Lower lobe of right lung (tissue), 2 donors: ENCODE results near the gene LRRC43. TPM values are rescaled to one million over a fixed set of nuclear protein-coding genes. Genes with fewer than 3 reads are reported as not detected.

ENCODE experiments used
- ATAC-seq, 2 donors: fragments of 200-7000 bp; cut with Tn5 transposase; one replicate each; pipeline ENCODE4 v1.9.1; 2020 to 2022; ENCODE audit warnings: mild to moderate bottlenecking in 2 of 2, moderate library complexity in 2 of 2
- DNase-seq: peaks from one replicate; pipeline ENCODE4 v3.0.0-alpha.2; 2020
- H3K27ac ChIP-seq: fragments of 200-600 bp; one replicate; pipeline ENCODE4 v1.8.0; 2022
- H3K27me3 ChIP-seq: fragments of 200-600 bp; one replicate; pipeline ENCODE4 v1.8.0; 2022; ENCODE audit warnings: low read depth
- H3K36me3 ChIP-seq: fragments of 200-600 bp; one replicate; pipeline ENCODE4 v1.8.0; 2022; ENCODE audit warnings: mild to moderate bottlenecking
- H3K4me1 ChIP-seq: fragments of 200-600 bp; one replicate; pipeline ENCODE4 v1.8.0; 2022
- H3K4me3 ChIP-seq: fragments of 200-600 bp; one replicate; pipeline ENCODE4 v1.8.0; 2022; ENCODE audit warnings: mild to moderate bottlenecking
- H3K9me3 ChIP-seq: fragments of 200-600 bp; one replicate; pipeline ENCODE4 v1.8.0; 2022
- intact Hi-C: fragments of 100-400 bp; cut with DNase I; formaldehyde crosslinking; loops from one replicate; pipeline ENCODE4 v1.11.0; 2022
- total RNA-seq: library from RNA; stranded (reverse); fragmentation: NEBNext Ultra II Directional; extraction: Animal tissue kit (Norgen Biotek cat#: 25700); gene quantifications from one replicate; pipeline ENCODE4 v1.2.1, GENCODE V29; 2021
- TF ChIP-seq, protein P1 (sequence below): fragments of 200-600 bp; IDR thresholded peaks from one replicate; pipeline ENCODE4 v1.8.0; 2022; ENCODE audit warnings: antibody characterized with exemption, mild to moderate bottlenecking
- donor health status: DM: no; HTN: yes; CAD: no; lungs with severe emphysema.

LRRC43 gene
- total RNA-seq, 1 donor from 2014 or later, result 4.2 TPM

DNA sequence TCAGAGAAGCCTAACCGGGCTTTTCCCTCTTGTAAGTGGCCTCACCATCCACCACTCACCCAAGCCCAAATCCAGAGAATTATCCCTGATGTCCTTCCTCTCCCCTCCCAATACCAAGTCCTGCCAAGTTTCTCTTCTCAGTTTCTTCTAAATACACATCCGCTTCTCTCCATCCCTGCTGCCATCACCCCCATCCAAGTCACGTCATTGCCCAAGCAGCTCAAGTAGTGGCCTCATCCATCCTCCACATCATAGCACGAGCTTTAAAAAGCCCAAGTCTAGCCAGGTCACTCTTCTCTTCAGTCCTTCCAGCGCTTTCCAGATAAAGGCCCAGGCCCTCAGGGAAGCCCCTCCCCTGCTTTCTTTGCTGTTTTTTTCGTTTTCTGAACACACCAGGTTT is 34.3 kb upstream of the LRRC43 start:
- H3K27ac ChIP-seq, result no peak overlapping the region
- DNase-seq (no peak), ATAC-seq (no peak)
- H3K36me3 ChIP-seq, result peaks cover 11% of the 10 kb centered on the region
- H3K27me3 ChIP-seq, result no peaks in the 10 kb centered on the region
- no peaks in the 10 kb centered on the region for H3K9me3 ChIP-seq
- no peak overlapping the region for H3K4me3 ChIP-seq
- H3K4me1 ChIP-seq, result no peaks in the 10 kb centered on the region
- TF ChIP-seq, protein P1, sequence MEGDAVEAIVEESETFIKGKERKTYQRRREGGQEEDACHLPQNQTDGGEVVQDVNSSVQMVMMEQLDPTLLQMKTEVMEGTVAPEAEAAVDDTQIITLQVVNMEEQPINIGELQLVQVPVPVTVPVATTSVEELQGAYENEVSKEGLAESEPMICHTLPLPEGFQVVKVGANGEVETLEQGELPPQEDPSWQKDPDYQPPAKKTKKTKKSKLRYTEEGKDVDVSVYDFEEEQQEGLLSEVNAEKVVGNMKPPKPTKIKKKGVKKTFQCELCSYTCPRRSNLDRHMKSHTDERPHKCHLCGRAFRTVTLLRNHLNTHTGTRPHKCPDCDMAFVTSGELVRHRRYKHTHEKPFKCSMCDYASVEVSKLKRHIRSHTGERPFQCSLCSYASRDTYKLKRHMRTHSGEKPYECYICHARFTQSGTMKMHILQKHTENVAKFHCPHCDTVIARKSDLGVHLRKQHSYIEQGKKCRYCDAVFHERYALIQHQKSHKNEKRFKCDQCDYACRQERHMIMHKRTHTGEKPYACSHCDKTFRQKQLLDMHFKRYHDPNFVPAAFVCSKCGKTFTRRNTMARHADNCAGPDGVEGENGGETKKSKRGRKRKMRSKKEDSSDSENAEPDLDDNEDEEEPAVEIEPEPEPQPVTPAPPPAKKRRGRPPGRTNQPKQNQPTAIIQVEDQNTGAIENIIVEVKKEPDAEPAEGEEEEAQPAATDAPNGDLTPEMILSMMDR, result no peak
- intact Hi-C loops, result no loop called here

DNA sequence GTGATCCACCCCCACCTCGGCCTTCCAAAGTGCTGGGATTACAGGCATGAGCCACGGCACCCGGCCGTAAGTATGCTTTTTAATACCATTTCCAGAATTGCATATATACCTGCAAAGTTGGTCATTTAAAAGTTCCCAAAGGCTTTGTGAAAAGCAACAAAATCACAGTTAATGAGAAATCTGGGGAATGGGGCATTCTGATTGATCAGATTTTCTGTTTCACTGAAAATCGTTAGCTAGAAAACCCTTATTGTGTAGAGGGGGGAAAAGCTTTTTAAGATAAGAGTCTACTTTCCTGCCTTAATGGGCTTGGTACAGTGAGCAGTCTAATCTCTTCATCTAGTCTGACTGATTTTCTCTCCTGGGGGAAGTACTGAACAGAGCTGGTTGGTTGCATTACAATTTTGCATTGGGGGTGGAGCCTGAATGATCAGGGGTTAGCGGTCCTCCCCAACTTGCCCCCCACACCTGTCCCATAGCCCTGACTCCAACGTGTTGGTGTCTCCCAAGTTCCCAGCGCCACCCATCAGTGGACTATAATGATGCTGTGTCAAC is 32.7 kb upstream of the LRRC43 start:
- H3K27ac ChIP-seq, result no peak overlapping the region
- H3K4me1 ChIP-seq, result no peaks in the 10 kb centered on the region
- no peaks in the 10 kb centered on the region for H3K27me3 ChIP-seq
- no peak overlapping the region for H3K4me3 ChIP-seq
- H3K36me3 ChIP-seq, result peaks cover 7% of the 10 kb centered on the region
- intact Hi-C loops, result no loop called here
- no peak for DNase-seq
- TF ChIP-seq, protein P1, result no peak
- H3K9me3 ChIP-seq, result no peaks in the 10 kb centered on the region
- no peak for ATAC-seq

DNA sequence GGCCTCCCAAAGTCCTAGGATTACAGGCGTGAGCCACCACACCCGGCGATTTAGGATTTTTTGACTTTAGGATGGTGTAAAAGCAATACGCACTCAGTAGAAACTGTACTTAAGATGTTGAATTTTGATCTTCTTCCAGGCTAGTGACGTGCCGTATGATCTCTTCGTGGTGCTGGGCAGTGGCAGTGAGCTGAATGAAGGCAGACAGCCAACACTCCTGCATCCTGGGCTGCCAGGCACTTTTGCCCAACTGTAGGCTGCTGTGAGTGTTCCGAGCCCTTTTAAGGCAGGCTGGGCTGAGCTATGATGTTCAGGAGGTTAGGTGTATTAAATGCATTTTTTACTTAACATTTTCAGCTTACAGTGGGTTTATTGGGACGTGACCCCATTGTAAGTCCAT is 30.2 kb upstream of the LRRC43 start:
- Histone ChIP-seq H3K4me1 (no peaks in the 10 kb centered on the region), H3K27me3 (no peaks in the 10 kb centered on the region), H3K27ac (no peak overlapping the region), H3K36me3 (no peaks in the 10 kb centered on the region), H3K4me3 (no peak overlapping the region), H3K9me3 (no peaks in the 10 kb centered on the region)
- intact Hi-C loops, result no loop called here
- TF ChIP-seq, protein P1, result no peak
- no peak for ATAC-seq
- no peak for DNase-seq

DNA sequence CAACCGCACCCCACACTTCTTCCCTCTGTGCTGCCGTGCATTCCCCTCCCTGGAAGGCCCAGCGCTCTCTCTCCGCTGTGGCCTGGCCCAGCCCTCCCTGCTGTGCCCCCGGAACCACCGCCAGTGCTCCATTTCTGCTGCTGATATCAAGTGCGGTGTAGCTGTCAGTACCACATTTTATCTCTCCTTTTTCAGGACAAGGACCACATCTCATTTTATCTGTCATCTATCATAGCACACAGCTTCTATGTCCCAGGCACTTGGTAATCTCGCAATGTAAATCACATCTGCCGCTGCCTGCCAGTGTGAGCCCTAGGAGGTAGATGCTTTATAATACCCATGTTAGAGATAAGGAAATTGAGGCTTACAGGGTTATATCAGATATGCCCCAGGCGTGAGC is 27.2 kb upstream of the LRRC43 start:
- Histone ChIP-seq H3K27ac (no peak overlapping the region), H3K4me3 (no peak overlapping the region), H3K9me3 (no peaks in the 10 kb centered on the region), H3K27me3 (no peaks in the 10 kb centered on the region), H3K4me1 (no peaks in the 10 kb centered on the region), H3K36me3 (no peaks in the 10 kb centered on the region)
- ATAC-seq, result no peak
- TF ChIP-seq, protein P1, result no peak
- DNase-seq, result no peak
- intact Hi-C loops, result no loop called here

DNA sequence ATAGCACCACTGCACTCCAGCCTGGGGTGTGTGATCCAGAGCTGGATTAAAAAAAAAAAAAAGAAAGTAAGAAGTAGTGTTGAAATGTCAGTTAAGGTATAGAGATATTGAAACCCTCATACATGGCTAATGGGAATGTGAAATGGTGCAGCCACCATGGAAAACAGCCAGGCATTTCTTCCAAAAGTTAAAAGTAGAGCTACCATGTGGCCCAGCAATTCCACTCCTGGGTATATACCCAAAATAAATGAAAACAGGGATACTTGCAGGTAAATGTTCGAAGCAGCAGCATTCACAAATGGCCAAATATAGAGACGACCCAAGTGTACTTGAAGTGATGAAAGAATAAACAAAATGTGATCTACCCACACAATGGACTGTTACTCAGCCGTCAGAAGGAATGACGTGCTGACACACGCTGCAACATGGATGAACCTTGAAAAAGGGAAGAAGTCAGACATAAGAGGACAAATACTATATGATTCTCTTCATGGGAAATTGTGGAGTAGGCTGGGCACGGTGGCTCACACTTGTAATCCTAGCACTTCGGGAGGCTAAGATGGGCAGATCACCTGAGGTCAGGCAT is 24.1 kb upstream of the LRRC43 start:
- intact Hi-C loops, result no loop called here
- DNase-seq, result no peak
- H3K9me3 ChIP-seq, result no peaks in the 10 kb centered on the region
- TF ChIP-seq, protein P1, result no peak
- H3K27me3 ChIP-seq, result no peaks in the 10 kb centered on the region
- H3K27ac ChIP-seq, result no peak overlapping the region
- no peak for ATAC-seq
- H3K4me3 ChIP-seq, result no peak overlapping the region
- no peaks in the 10 kb centered on the region for H3K36me3 ChIP-seq
- no peaks in the 10 kb centered on the region for H3K4me1 ChIP-seq
